Nephron (organoid): Measurements from ENCODE around the gene KIAA1614.

ENCODE experiments used
- H3K27ac Mint-ChIP-seq, 3 experiments: 2 replicates each; pipeline ENCODE4 v1.8.0; 2020; ENCODE audit warnings: mixed read lengths in 3 of 3, mild to moderate bottlenecking in 2 of 3, moderate library complexity in 1 of 3
- H3K27me3 Mint-ChIP-seq: 2 replicates; pipeline ENCODE4 v1.8.0; 2021; ENCODE audit warnings: low read depth, mild to moderate bottlenecking, moderate library complexity, mixed read lengths
- H3K36me3 Mint-ChIP-seq: 2 replicates; pipeline ENCODE4 v1.8.0; 2020; ENCODE audit warnings: low read depth, mixed read lengths
- H3K4me1 Mint-ChIP-seq: 2 replicates; pipeline ENCODE4 v1.8.0; 2020; ENCODE audit warnings: mixed read lengths
- H3K4me3 Mint-ChIP-seq, 3 experiments: 2 replicates each; pipeline ENCODE4 v1.8.0; 2020; ENCODE audit warnings: mild to moderate bottlenecking in 3 of 3, mixed read lengths in 3 of 3, moderate library complexity in 2 of 3
- H3K9me3 Mint-ChIP-seq: 2 replicates; pipeline ENCODE4 v1.8.0; 2020; ENCODE audit warnings: mixed read lengths
- TF ChIP-seq, protein P1 (sequence below), 3 experiments: fragments of 200-600 bp; sonication (generic); IDR thresholded peaks; one replicate each; pipeline ENCODE4 v1.5.0; 2021; ENCODE audit warnings: antibody characterized with exemption in 3 of 3; ENCODE audit not compliant: unreplicated experiment in 3 of 3

Gene KIAA1614

DNA sequence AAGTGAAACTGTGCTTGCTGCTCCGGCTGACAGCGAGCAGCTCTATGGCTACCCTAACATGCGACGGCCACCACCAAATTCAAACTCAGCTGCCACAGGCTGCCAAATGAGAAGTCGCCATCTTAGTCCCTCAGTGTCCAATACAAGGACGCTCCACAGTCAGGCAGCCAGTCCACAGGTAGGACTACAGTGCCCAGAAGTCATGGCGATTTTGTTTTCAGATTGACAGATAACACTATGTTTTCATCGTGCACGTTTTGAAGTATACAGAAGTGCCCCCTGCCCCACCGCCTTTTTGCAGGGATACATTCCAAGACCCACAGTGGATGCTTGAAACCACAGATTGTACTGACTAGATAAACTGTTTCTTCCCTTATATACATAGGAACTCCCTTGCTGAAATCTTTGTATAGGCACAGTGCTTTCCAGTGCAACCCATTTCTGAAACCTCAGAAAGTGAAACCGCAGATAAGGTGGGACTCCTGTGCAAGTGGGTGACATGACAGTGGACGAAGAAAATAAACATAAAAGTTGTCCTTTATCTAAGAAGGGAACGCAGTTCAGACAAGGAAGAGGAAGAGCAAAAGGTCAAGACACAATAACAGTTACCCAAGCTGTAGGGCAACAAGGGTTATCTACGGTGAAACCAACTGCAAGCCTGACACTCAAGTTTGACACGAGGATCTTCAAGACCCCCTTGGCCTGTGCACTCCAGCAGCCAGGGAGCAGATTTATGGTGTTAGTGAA is 57.8 kb downstream of the KIAA1614 start:
- Mint-ChIP-seq H3K27ac (no peak overlapping the region), H3K9me3 (no peaks in the 10 kb centered on the region), H3K4me3 (no peak overlapping the region), H3K4me1 (peaks cover 44% of the 10 kb centered on the region), H3K36me3 (peaks cover 79% of the 10 kb centered on the region), H3K27me3 (no peaks in the 10 kb centered on the region)
- TF ChIP-seq, protein P1, sequence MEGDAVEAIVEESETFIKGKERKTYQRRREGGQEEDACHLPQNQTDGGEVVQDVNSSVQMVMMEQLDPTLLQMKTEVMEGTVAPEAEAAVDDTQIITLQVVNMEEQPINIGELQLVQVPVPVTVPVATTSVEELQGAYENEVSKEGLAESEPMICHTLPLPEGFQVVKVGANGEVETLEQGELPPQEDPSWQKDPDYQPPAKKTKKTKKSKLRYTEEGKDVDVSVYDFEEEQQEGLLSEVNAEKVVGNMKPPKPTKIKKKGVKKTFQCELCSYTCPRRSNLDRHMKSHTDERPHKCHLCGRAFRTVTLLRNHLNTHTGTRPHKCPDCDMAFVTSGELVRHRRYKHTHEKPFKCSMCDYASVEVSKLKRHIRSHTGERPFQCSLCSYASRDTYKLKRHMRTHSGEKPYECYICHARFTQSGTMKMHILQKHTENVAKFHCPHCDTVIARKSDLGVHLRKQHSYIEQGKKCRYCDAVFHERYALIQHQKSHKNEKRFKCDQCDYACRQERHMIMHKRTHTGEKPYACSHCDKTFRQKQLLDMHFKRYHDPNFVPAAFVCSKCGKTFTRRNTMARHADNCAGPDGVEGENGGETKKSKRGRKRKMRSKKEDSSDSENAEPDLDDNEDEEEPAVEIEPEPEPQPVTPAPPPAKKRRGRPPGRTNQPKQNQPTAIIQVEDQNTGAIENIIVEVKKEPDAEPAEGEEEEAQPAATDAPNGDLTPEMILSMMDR (IDR thresholded peaks at IDR 0.05; ENCODE audit: unreplicated experiment in 3 of 3): no peak

DNA sequence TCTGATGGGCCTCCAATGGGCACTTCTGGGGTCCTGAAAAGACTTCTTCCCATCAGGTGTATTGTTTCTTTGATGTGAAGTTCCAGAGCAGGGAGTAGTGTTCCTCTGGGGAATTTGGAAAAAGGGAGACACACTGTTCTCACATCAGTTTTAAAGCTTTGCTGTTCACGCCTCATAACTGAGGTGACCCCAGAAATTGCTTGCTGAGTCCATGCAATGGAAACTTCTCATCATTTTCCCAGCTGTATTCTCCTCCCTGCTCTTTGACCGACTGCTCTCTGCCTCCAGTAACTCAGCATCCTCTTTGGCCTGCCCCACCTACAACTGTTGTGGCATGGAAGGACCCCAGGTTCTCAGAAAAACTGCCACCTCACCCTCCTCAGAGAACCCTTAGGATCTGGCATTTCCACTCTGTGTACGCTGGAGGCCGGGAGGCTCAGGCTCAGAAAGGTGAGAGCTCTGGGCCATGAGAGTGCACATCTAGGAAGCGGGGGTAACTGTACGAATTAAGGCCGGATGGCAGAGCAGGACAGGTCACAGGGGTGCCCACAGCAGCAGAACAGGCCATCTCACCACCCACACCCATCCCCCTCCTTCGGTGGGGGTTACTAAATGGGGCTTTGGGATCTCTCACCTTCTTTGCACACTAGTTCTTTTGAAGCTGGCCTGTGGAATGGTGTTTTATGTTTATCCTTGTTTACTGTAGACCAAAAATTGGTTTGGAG is 58.7 kb downstream of the KIAA1614 start:
- no peaks in the 10 kb centered on the region for H3K9me3 Mint-ChIP-seq
- TF ChIP-seq, protein P1 (IDR thresholded peaks at IDR 0.05; ENCODE audit: unreplicated experiment in 3 of 3): no peak
- no peak overlapping the region for H3K4me3 Mint-ChIP-seq
- peaks cover 49% of the 10 kb centered on the region for H3K4me1 Mint-ChIP-seq
- H3K36me3 Mint-ChIP-seq: peaks cover 79% of the 10 kb centered on the region
- H3K27ac Mint-ChIP-seq: no peak overlapping the region
- H3K27me3 Mint-ChIP-seq: no peaks in the 10 kb centered on the region

DNA sequence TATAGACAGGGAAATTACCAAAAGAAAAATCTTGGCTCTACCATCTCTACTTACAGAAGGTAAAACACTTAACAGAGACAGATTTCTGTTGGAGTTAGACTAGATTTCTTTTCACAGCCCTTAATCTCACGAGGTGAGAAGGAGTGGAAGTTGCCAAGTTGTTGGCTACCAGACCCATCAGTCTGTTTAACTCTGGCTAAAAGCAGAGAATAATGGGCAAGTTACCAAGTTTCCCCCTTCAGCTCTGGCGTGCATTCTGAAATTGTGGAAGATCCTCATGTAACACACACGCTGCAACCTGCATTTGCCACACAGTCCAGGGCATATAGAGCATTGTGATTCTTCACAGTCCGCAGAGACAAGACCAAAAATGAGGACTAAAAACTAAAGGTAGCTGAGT is 60.7 kb downstream of the KIAA1614 start:
- Mint-ChIP-seq H3K4me1 (peaks cover 46% of the 10 kb centered on the region), H3K9me3 (no peaks in the 10 kb centered on the region), H3K27ac (peak overlapping the region in 1 of 3 experiments; percentile 33), H3K27me3 (no peaks in the 10 kb centered on the region), H3K4me3 (no peak overlapping the region), H3K36me3 (peaks cover 84% of the 10 kb centered on the region)
- TF ChIP-seq, protein P1 (IDR thresholded peaks at IDR 0.05; ENCODE audit: unreplicated experiment in 3 of 3): no peak

DNA sequence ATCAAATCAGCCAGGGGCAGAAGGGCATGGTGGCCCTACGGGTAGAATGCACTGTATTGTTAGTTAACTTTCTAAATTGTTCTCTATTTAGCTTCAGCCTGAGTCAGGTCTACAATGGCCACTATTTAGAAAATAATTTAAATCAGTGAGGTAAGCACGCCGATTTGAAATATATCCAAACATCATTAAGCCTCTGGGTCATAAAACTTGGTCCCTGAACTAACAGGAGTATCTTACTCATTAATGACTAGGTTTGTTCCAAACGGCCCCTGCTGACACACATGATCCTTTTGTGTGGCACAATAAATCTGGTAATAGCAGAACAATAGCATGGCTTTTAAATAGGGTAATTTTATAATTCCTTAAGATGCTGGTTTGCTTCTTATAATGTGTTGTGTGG is 61.5 kb downstream of the KIAA1614 start:
- Mint-ChIP-seq H3K9me3 (no peaks in the 10 kb centered on the region), H3K36me3 (peaks cover 86% of the 10 kb centered on the region), H3K27ac (peak overlapping the region in 2 of 3 experiments; percentile 18 to 33), H3K27me3 (no peaks in the 10 kb centered on the region), H3K4me1 (peaks cover 41% of the 10 kb centered on the region), H3K4me3 (no peak overlapping the region)
- TF ChIP-seq, protein P1 (IDR thresholded peaks at IDR 0.05; ENCODE audit: unreplicated experiment in 3 of 3): no peak

DNA sequence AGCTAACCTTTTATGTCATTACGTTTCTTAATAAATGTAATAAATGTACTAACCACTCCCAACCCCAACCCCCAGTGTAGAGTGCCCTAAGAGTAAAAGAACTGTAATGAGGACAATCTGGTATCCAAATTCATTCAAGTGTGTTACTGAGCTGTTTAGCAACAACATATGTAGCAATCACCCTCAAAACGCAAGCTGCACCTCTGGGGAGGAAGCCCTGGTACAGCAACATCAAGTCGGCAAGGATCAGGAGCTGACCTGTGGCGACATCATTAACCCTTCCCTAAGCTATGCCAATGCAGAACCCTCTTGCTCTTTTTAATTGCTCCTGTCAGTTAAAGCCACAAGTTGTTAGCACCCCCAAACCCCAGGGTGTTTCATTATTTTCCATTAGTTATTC is 62.9 kb downstream of the KIAA1614 start:
- no peaks in the 10 kb centered on the region for H3K9me3 Mint-ChIP-seq
- H3K27me3 Mint-ChIP-seq: no peaks in the 10 kb centered on the region
- peaks cover 84% of the 10 kb centered on the region for H3K36me3 Mint-ChIP-seq
- no peak overlapping the region for H3K4me3 Mint-ChIP-seq
- H3K27ac Mint-ChIP-seq: peak overlapping the region; percentile 45 to 79 (median 60)
- peaks cover 34% of the 10 kb centered on the region for H3K4me1 Mint-ChIP-seq
- TF ChIP-seq, protein P1 (IDR thresholded peaks at IDR 0.05; ENCODE audit: unreplicated experiment in 3 of 3): no peak
